NCI-H2196 treated with DMSO at 0.1 percent for 48 hours (cell line): Measurements from ENCODE around the gene ERF.
A peak's percentile ranks its signal among the peaks of the same experiment; 100 is the strongest.

Source experiments
- DNase-seq: peaks from one replicate; lab custom pipeline; 2025; ENCODE audit not compliant: unreplicated experiment; lab: John Stamatoyannopoulos, UW

The ERF gene

DNA sequence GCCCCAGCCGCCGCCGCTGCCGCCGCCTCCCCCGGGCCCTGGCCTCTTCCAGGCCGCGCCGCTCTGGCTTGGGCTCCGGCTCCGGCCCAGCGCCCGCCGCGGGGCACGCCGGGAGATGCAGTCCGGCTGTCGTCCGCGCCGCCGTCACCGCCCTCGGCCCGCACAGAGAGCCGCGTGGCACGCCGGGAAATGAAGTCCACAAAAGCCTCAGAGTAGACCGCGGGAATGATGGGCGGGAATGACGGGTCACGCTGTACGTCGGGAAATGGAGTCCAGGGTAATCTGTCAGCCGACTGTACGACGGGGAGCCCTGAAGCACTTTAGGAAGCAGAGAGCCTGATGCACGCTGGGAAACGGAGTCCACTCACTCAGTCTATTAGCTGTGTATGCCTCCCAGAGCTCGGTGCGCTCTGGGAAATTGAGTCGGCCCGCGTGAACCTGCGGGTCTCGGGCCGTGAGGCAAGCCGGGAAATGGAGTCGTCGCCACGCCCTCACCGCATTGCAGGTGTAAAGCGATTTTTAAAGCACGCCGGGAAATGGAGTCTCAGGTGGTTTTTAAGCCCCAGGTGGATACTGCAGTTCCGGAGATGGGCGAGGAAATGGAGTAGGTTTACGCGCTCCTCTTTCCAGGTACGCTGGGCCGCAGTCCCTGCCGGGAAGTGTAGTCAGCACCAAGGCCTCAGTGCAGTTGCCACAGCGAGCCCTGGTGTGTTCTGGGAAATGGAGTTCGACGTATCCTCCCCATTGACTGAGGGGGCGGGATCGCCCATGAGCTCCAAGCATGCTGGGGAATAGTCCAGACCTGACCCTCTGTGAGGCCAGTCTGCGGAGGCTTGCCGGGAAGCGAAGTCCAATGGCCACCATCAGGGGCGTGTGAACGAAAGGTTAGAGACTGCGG, 12.2 kb downstream of the ERF start, which contains the start of gene GSK3A:
Gene GSK3A (minus strand): TSS at position 91 of the 898 bp plus-strand sequence. CDS start 137 bp downstream, outside the sequence.
- peak; percentile 99 for DNase-seq

DNA sequence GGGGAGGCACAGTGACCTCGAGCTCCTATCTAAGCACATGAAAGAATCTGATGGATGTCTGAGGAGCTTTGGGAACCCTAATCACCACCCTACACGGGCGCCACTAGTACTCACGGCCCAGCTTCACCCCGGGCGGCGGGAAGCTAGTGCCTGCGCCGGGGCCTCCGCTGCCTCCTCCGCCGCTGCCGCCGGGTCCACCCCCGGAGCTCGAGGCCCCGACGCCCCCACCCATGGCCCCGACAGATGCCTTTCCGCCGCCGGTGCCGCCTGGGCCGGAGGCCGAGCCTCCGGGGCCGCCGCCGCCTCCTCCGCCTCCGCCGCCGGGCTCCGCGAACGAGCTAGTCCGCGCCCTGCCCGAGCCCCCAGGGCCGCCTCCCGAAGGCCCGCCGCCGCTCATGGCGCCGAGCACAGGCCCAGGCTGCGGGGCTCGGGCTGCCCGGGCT, 12.8 kb downstream of the ERF start:
- DNase-seq = no peak

DNA sequence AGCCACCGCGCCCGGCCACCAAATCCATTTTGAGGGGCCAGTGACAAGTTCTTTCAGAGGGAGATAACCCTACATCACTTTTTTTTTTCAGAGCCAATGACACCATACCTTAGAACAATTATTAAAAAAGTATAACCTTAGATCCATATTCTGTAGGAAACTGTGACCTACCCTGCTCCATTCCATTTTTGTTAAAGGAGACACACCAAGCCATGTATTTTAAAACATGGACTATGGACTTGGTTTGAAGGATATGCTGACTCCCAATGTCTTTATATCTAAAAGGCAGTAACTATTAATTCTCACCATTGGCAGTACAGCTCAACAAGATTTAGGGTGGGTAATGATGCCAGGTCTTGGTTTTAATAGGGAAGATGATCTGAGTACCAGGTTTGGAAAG, 13.6 kb downstream of the ERF start:
- DNase-seq = no peak

DNA sequence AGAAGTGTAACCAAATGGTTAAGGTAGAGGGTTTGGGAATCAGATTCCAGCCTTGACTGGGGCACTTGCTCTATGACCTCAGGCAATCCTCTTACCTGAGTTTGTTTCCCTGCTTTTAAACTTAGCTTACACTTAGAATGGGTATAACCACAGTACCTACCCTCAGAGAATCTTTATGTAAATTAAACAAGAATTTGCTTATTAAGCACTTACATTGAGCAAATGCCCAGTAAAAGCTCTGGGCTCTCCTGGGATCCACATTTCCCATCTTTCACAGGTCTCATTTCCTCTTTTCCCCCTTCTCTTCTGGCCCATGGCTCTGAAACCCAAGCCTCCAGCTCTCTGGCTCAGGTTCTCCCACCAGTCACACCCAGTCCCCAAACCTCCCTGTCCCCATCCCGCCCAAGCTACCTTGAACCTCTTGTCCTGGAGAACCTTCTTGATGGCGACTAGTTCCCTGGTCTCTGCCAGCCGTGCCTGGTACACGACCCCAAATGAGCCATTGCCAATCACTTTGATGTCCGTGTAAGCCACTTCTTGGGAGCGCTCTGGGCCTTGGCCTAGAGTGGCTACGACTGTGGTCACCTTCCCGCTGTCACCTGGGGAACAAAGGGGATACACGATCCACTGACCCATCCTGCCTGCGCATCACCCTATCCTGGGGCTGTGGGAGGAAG, 15.2 kb downstream of the ERF start:
- no peak for DNase-seq

DNA sequence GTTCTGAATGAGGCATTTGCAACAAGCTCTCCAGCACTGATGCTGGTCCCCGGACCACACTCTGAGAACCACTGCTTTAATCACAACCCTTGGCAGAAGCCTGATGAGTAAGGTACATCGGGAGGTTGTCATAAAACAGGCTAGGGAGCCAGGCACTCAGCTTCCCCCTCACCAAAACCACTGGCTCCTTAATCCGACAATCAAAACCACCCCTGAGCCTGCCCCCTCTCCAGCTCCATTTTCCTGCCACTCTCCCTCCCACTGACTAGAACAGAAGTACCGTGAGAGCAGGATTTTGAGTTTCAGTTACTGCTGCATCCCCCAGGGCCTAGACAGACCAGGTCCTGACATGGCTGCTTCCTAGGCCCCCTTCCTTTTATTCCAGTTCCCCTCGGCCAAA, 19.7 kb downstream of the ERF start:
- no peak for DNase-seq

DNA sequence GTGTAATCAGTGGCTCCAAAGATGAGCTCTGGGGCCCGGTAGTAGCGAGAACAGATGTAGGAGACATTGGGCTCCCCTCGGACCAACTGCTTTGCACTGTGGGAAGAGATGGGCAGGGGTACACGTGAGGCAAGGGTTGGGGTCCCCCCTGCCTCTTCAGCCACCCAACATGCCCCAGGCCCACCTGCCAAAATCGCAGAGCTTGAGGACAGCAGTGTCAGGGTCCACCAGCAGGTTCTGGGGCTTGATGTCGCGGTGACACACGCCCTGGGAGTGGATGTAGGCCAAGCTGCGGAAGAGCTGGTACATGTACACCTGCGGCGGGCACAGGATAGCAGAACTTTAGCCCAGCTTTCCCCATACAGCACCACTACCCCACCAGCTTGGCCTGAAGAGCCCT, 20.6 kb downstream of the ERF start:
- no peak for DNase-seq

DNA sequence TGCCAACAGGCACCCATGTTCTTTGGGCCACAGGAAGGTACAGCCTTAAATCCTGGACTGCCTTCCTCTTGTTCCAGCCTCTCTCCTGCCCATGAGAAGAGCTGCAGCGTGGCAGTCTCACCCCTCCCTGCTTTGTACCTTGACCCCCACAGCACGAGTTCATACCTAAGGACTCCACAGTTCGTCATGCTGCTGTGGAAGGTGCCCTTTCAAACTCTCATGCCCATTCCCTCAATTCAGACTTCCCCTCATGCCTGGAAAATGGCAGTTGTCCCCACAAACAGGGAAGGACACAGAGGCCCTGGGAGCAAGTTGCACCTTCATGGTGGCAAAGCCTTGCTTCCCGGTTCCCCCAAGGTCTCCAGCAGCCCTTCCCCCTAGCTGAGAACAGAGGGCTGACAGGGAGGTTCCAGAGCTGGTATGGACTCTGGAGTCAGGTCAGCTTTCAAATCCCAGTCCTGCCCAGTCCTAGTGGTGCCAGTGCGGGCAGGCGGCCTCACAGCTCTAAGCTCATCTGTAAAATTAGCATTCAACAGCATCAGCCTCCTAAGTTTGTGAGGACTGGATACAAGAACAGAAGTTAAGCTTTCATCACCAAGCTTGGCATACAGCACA, 21.1 kb downstream of the ERF start:
- DNase-seq = no peak

DNA sequence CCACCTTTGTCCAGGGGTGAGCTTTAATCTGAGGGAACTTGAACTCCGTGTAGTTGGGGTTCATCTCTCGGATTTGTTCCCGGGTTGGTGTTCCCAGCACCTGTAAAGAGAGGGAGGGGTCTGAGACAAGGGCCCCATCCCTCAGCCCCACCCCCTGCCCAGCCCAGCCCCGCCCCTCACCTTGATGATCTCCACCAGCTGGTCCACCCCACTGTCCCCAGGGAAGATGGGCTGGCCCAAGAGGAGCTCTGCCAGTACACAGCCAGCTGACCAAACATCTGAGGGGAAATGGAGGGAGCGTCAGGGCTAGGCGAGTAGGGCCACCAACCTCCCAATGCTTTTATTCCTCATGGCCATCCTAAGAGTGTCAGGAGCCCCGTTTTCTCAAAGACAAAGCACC, 21.8 kb downstream of the ERF start:
- DNase-seq = no peak

DNA sequence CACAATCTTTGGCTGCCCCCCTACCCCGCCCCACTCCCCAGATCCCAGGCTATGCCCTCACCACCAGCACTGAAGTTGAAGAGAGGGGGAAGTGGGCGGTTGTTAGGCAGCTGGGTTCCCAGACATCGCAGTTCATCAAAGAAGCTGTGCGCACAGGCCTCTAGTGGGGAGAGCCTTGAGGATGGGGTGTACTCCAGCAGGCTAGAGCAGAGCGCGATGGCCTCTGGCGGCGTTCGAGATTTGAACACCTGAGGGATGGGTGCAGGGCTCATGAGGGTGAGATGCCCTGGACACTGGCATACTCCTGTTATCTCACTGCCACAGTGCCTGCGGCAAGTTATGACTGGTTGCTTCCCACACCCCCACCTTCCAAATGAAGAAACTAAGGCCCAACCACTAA, 22.5 kb downstream of the ERF start:
- no peak for DNase-seq

DNA sequence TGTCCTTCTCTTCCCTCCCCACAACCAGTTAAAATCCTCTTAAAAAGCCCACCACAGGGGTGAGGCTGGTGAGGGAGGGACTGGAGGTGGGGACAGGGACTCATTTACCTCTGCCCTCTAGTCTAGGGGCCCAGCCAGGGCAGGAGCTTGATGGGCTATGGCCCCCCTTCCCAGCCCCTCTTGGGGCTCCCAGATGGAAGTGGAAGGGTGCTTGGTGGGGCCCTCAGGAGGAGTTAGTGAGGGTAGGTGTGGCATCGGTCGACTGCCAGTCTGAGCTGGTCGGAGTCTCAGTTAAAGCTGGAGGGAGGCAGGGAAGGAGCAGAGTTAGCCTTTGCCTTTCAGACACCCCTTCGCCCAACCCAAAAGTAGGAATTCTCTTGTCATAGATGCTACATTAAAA, 24.4 kb downstream of the ERF start:
- no peak for DNase-seq

DNA sequence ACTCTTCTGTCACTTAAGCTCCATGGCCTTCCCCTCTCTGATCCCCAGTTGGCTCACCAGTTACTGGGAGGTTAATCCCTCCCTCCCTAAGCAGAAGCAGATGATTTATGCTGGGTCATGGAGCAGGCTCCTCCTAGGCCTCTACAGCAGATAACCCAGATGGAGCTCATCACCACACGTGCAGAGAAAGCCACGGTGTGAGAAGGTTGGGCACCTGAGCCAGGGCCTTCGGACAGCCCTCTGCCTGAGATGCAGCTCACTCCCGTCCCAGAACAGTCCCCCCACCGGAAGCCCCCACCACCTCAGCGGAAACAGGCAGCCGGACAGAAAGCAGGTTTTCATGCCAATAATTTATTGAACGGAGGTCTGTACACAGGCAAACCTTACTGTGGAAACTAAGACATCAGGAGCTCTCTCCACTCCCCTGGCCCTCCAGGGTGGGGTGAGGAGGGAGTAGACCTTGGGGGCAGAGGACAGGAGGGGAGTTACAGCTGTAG, 25.0 kb downstream of the ERF start:
- DNase-seq = no peak

DNA sequence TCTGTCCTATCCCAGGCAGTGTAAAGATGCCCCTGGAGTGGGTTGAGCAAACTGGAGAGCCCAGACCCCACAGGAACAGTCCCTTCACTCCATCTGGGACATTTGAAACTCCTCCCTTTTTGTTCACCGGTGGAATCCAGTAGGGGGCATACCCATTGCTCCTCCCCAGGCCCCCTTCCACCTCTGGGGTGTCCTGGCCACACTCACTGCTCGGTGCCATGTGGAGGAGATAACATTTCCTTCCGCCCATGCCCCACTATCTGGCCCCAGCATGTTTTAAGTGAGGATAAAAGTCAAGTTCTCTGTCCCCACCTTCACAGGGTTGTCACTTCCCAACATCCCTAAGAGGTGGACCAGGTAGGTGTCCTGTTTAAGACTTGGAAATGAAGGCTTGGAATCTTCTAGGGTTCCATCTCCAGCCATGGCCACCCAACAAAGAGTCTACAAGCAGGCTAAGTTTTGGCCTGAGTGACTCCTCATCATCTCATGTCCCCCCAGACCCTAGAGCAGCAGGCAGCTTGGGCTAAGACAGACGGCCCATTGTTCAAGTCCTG, 25.6 kb downstream of the ERF start:
- no peak for DNase-seq

DNA sequence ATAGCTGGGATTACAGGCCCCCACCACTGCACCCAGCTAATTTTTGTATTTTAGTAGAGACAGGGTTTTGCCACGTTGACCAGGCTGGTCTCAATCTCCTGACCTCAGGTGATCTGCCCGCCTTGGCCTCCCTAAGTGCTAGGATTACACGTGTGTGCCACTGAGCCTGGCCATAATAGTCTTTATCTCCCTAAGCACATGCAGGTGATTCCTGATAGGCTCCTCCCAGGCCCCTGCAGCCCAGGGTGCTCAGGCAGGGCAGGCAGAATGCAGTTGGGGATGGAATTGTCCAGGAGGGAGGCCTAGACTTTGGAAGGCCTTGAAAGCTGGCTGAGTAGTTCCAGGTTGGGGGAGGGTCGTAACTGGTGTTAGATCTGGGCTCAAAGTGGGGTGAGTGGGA, 26.3 kb downstream of the ERF start:
- no peak for DNase-seq

DNA sequence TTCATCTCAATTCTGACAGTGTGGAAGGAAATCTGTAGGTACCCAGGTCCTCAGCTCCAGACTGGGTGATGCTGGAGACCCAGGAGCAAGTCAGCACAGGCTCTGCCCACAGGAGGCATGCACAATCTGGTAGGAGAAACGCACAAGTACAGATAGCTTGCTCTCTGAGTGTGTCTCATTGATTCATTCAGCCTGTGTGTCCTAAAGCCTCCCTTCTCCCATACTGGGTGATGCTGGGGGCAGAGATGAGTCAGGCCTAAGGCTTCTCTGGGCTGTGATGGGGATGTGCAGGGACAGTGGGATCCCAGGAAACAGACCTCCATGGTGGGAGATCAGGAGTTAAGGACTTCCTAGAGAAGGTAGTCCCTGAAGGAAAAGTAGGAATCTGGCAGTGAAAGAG, 28.0 kb downstream of the ERF start:
- no peak for DNase-seq

DNA sequence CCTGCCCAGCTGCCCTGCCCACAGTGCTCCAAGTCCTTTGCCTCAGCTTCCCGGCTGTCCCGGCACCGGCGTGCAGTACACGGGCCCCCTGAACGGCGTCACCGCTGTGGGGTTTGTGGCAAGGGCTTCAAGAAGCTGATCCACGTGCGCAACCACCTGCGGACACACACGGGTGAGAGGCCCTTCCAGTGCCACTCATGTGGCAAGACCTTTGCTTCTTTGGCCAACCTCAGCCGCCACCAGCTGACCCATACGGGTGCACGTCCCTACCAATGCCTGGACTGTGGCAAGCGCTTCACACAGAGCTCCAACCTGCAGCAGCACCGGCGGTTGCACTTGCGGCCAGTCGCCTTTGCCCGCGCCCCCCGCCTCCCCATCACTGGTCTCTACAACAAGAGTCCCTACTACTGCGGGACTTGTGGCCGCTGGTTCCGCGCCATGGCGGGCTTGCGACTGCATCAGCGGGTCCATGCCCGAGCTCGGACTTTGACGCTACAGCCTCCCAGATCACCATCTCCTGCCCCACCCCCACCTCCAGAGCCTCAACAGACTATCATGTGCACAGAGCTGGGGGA, 29.1 kb downstream of the ERF start:
- no peak for DNase-seq

DNA sequence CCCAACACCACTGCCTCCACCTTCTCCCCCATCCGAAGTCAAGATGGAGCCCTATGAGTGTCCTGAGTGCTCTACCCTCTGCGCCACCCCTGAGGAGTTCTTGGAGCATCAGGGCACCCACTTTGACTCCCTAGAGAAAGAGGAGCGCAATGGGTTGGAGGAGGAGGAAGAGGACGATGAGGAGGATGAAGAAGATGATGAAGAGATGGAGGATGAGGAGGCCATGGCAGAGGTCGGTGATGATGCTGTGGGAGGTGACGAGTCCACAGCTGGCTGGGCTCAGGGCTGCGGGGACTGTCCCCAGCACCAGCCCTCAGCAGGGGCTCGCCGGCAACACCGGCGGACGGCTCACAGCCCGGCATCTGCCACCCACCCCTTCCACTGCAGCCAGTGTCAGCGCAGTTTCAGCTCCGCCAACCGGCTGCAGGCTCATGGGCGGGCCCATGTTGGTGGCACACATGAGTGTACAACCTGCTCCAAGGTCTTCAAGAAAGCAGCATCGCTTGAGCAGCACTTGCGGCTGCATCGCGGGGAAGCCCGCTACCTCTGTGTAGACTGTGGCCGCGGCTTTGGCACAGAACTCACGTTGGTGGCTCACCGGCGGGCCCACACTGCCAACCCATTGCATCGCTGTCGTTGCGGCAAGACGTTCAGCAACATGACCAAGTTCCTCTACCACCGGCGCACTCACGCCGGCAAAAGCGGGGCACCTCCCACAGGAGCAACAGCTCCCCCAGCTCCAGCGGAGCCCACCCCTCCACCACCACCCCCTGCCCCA, 29.8 kb downstream of the ERF start:
- no peak for DNase-seq

DNA sequence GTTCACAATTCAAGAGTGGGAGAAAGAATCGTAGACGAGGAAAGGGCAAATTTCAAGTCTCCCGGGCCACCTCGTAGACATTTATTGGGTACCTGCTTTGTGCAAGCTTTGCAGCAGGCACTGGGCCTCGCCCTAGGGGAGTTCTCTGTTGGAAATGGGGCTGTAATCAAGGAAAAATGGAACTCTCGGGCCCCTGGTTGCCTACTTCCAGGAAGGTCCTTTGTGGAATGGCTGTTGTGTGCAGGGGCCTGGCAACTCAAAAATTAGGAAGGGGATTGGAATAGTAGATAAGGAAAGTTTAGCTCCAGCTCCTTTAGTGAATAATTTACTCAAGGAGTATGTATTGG, 34.2 kb downstream of the ERF start:
- DNase-seq = no peak

DNA sequence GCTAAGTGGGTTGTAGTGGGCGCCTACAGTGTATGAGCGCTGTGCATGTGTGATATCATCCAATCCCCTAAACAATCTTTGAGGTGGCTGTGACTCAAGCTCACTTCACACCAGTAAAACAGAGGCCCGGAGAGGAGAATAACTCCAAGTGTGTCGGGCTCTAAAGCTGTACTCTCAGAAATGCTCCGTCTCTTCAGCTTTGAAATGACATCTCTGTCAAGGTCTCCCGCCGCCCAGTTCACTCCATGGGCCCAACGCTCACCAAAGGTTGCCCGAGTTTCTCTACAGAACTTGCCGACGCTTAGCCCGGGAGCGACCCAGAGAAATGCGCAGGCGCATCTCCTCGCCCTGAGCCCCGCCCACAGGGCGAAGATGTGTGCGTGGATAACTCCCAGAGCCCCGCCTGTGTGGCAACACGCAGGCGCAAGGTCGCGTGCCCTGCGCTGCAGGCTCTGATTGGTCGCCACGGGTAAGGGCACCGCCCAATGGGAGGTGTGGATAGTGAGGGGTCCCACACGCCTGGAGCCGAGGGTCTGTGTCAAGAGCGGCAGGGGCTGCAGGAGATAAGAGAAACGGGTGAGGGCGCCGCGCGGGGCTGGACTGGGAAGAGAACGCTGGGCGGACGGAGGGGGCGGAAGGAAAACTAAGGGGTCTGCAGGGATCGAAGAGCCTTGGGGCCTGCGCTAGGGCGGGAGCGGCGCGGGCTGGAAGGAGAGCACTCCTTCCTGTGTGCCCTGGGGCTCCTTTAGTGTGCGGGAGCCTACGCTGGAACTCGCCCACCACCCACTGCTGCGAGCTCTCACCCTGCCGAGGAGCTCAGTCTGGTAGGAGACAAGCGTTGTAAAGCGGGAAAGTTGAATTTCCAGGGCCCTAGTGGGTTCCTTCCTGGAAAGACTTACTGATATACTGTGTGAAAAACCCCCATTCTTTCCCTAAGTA, 34.8 kb downstream of the ERF start, which contains the start of gene ZNF526:
Gene ZNF526 (plus strand): TSS at position 501 of the 939 bp plus-strand sequence. CDS start 4,092 bp downstream, outside the sequence.
- peak; percentile 92 for DNase-seq
